Mammary microvascular endothelial cell (primary cell): ENCODE results near the gene NAA40. TPM values are rescaled to one million over a fixed set of nuclear protein-coding genes. Genes with fewer than 3 reads are reported as not detected.

ENCODE experiments used
- total RNA-seq: library from RNA; depleted of rRNA; stranded (reverse); fragments of >200 nt; gene quantifications from 2 replicates; pipeline ENCODE4 v1.2.3, GENCODE V29; 2015

NAA40 gene
- total RNA-seq, result 11.7 and 14.8 TPM in 2 replicates

DNA sequence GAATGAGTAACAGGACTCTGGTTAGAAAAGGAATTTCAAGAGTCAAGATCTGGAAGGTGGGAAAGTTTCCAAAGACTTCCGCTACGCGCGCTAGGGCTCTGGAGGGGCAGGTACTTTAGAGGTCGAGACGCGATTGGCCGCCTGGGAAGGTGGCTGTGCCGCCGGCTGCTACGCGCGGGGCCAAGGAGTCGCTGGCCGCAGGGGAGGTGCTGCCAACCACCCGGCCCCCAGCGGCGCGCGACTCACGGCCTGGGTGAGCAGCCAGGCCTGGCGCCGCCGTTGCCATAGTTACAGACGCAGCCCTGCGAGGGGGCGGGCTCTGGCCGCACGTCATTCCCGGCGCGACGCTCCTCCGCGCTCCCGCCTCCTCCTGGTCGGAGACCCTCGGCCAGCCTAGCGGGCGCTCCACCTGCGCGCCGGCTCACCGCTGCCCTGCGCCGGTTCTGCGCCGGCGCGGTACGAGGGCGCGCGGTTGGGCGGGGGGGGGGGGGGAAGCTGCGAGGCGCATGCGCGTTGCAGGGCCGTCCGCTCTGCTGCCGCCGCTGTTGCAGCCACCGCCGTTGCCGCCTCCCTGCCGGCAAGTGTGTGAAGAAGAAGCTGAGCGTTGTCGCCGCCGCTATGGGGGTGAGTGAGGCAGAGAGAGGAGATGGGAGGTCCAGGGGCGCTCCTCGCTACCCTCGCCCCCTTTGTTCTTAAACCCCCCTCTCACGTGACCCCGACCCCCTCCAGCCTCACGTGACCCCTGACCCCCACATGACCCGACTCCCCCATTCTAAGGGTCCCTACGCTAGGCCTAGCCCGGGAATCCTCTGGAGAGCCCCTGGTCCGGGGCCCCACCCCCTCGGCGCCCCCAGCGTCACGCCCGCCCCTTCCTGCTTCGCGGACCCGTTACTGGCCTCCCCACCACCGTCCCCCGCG, at the start of gene NAA40:
TSS of gene NAA40 (plus strand) at position 524 of the 918 bp plus-strand sequence. CDS start at position 619, 95 bp downstream.

DNA sequence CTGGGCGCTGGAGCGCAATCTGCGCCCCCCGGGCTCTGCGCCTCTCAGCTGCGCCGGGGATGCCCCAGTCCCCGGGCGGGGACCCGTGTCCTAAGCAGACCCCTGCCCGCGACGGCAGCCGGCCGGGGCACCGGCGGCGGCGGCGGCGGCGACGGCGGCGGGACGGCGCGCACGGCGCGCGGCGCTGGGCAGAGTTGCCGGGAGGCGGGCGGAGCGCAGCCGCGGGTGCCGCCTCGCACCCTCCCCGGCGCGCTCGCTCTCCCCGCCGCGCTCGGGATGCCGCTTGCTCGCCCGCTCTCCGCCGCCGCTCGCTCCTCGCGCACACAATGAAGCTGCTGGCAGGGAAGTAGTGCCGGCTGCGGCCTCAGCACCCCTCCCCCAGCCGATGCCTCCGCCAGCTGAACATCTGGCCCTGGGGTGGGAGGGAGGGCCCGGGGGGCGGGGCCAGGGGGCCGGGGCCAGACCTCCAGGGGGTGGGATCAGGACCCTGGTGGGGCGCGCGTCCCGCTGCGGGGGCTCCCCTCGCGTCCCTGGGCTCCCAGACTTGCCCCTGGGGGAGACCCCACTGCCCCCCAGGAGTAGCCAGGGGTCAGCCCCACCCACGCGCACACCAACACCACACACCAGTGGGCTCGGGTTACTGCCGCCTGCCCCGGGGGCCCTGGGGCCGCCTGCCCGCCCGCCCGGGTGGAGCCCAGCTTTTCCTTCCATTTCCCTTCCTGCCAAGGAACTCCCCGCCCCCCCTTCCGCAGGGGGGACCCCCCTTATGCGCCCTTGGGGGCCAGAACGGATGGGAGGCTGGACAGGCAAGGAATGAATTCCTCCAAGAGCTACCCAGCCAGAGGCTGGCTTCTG, 21.7 kb upstream of the NAA40 start, which contains the start of gene RCOR2:
TSS of gene RCOR2 (minus strand) at position 328 of the 855 bp plus-strand sequence. CDS start 708 bp downstream, outside the sequence.

DNA sequence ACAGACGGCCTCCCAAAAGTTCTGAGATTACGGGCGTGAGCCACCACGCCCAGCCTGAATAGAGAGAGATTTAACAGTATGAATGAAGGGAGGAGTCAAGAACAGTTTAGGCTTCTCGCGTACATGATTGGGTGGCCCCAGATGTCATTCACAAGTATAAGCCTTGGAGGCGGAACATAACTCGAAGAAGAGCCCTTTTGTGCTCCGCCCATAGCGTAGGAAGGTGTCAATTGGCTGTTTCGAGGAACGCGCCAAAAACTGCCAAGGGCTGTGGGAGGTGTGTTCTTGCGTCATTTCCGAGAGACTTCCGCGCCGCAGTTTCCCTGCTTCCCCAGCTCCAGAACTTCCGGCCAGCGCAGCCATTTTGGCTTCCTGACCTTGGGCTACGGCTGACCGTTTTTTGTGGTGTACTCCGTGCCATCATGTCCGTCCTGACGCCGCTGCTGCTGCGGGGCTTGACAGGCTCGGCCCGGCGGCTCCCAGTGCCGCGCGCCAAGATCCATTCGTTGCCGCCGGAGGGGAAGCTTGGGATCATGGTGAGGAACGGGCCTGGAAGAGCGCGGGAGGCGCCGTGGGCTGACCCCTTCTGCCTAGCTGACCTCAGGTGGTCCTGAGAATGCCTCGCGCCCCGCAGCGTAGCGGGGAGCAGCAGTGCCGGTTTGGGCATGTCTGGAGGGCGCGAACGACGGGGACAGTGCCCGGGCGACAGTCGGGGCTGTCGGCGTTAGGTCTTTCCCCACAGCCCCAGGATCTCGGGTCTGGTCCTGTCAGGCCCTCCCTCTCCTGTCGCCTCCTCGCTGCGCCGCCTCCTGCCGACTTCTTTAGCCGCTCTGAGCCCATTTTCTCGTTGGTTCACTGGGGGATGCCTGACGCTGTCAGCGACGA, 35.7 kb downstream of the NAA40 start, which contains the start of gene COX8A:
TSS of gene COX8A (plus strand) at position 362 of the 885 bp plus-strand sequence. CDS start at position 423, 61 bp downstream.

DNA sequence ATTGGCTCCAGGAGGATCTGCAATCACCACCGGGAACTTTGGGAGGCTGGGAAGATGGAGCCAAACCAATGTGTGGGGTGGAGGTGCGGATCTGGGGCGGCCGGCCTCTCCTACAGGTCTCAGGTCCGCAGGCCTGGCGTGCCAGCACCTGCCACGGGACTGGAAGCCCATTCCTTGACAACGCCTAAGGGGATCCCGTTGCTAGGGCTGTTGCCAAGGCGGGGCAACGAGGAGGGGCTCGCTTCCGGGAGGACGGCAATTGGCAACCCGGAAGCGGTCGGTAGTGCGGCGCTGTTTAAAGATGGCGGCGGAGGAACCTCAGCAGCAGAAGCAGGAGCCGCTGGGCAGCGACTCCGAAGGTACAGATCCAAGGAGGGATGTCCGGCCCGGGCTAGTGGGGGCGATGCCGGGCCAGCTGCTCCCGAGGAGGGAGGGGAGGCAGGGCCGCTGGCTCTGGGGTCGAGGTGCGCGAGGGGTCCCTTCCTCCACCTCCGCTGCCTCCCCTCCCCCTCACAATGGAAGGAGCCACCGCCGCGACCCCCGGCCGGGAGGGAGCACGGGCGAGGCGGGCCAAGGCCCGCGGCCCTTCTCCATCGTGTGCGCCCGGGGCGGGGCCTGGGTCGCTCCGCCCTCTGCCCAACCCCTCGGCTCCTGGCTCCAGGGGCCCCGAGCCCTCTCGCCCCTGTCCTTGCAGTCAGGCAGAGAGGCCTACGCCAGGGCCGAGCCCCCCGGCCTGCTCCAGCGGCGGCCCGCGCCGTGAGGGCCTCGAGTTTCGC, 47.5 kb downstream of the NAA40 start, which contains the start of gene OTUB1:
TSS of gene OTUB1 (plus strand) at position 283 of the 776 bp plus-strand sequence. CDS start at position 302, 19 bp downstream.

Other genes starting within 250 kb of the NAA40 start
- 10.9 and 22.9 TPM in 2 replicates for gene ZFTA, start 170.2 kb upstream of the NAA40 start, total RNA-seq
- 26.6 and 30.0 TPM in 2 replicates for gene SPINDOC, start 125.5 kb upstream of the NAA40 start, total RNA-seq
- 18.9 and 21.5 TPM in 2 replicates for gene MARK2, start 99.9 kb upstream of the NAA40 start, total RNA-seq
- 0.07 TPM in 1 of 2 replicates, not detected in the other for gene RCOR2, start 21.8 kb upstream of the NAA40 start, total RNA-seq
- gene COX8A, start 35.6 kb downstream of the NAA40 start, total RNA-seq, result 479 and 599 TPM in 2 replicates
- 103 and 106 TPM in 2 replicates for gene OTUB1, start 47.4 kb downstream of the NAA40 start, total RNA-seq
- gene FLRT1, start 96.9 kb downstream of the NAA40 start, total RNA-seq, result not detected in 2 replicates
- gene MACROD1, start 227.1 kb downstream of the NAA40 start, total RNA-seq, result 10.5 and 17.9 TPM in 2 replicates
- gene STIP1, start 247.2 kb downstream of the NAA40 start, total RNA-seq, result 223 and 239 TPM in 2 replicates